Right ventricle myocardium superior (tissue), 1 donor: ENCODE results near the gene SLC25A51. TPM values are rescaled to one million over a fixed set of nuclear protein-coding genes. Genes with fewer than 3 reads are reported as not detected.
"Not testable (repeated sequence)": the region's sequence is repeated elsewhere in the genome, so short reads cannot be mapped to it uniquely, and the experiment has no call there.

Source experiments
- ATAC-seq: fragments of 200-7000 bp; cut with Tn5 transposase; one replicate; pipeline ENCODE4 v1.9.1; 2020; ENCODE audit warnings: mild to moderate bottlenecking; ENCODE audit not compliant: poor library complexity
- DNase-seq: peaks from one replicate; pipeline ENCODE4 v3.0.0-alpha.2; 2020
- intact Hi-C: fragments of 100-400 bp; cut with DNase I; formaldehyde crosslinking; loops from one replicate; pipeline ENCODE4 v1.11.2; 2022
- total RNA-seq: library from RNA; stranded (reverse); fragmentation: NEBNext Ultra II Directional; extraction: Animal tissue kit (Norgen Biotek cat#: 25700); gene quantifications from one replicate; pipeline ENCODE4 v1.2.1, GENCODE V29; 2021
- donor health status: DM: no; HTN: yes; CAD: no; lungs with severe emphysema.

The SLC25A51 gene
- total RNA-seq, 1 donor from 2014 or later: 20.0 TPM

GRCh38 chr9:37889536-37889935 lies 14.4 kb downstream of the SLC25A51 start:
- intact Hi-C loops: no loop called here
- DNase-seq: no peak
- ATAC-seq: no peak

DNA sequence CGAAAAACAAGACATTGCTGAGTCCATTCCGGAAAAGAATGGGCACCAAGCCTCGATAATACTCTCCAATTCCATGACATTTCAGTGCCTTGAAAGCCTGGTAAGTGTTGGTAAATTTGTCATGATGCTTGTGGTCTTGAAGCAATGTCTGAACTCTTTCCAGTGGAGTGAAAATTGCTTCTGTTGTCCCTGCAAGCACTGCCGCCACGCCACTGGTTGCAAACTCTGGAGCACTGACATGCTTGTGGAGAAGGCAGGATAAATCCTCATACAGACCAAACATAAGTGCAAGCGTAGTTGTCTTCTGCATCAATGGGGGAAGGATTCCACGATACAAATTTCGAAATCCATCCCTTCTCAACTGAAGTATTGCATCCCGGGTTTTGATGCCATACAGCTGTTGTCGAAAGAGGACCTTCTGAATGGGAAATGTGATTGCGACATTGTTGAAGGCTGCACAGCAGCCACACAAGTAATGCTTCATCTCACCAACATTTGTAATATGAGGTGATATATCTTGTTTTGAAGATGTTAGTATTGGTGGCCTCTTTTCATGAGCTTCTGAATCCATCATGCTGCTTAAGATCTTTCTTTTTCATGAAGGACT lies 15.8 kb downstream of the SLC25A51 start:
- intact Hi-C loops, ATAC-seq, DNase-seq: not testable (repeated sequence)

GRCh38 chr9:37880916-37881479 lies 22.9 kb downstream of the SLC25A51 start:
- ATAC-seq (no peak), DNase-seq (no peak)
- intact Hi-C loops: no loop called here

- ATAC-seq: no peak
- intact Hi-C loops: no loop called here
- DNase-seq: no peak
Measured at GRCh38 chr9:37876376-37876775, 27.6 kb downstream of the SLC25A51 start.

DNA sequence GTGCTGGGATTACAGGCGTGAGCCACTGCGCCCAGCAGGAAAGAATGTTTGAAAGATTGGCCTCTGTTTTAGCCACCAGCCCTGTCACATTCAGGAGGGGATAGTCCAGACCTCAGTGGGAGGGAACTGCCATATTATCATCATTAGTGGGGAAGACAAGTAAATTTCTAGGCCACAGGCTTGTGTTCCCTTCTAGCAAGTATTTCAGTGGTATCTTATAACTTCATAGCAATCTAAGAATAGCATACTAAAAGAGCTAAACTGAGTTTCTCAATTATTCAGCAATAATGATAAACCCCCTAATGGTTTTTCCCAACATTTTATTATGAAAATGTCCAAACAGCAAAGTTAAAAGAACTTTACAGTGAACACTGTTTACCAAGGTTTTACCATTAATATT lies 30.0 kb downstream of the SLC25A51 start:
- intact Hi-C loops: no loop called here
- ATAC-seq (no peak), DNase-seq (no peak)

DNA sequence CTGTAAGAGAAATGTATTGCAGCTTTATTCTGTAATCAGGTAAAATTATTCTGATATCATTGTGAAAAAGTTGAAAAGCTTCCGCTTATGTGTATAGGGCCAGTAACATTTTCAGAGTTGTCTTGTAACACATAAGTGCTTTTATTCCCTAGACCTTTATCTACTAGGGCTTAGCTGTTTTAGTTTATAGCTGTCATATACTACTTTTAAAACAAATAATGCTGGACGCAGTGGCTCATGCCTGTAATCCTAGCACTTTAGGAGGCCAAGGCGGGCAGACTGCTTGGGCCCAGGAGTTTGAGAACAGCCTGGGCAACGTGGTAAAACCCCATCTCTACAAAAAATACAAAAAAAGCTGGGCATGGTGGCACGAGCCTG lies 33.1 kb downstream of the SLC25A51 start:
- DNase-seq (no peak), ATAC-seq (no peak)
- intact Hi-C loops: no loop called here

GRCh38 chr9:37870081-37870798 lies 33.7 kb downstream of the SLC25A51 start:
- DNase-seq: no peak
- intact Hi-C loops: no loop called here
- no peak for ATAC-seq

GRCh38 chr9:37862530-37862929 lies 41.4 kb downstream of the SLC25A51 start:
- ATAC-seq: no peak
- DNase-seq: no peak
- intact Hi-C loops: no loop called here

DNA sequence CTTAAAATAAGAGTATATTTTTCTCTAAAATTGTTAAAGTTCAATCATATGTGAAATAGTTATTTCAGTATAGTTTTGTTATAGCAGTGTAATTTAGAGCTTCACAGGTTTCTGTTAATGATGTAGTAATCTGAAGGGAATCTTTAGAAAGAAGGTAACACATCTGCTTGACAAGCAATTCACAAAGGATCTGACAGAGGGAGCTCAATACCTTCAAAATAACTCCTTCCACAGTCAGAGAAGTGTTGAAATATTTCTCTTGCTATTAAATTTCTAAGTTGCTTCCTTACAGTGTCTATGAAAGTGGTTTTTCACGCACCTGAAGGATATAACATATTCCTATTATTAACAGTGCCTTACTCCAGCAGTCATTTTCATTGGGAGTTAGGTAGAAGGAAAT lies 44.9 kb downstream of the SLC25A51 start:
- ATAC-seq (no peak), DNase-seq (no peak)
- intact Hi-C loops: no loop called here

DNA sequence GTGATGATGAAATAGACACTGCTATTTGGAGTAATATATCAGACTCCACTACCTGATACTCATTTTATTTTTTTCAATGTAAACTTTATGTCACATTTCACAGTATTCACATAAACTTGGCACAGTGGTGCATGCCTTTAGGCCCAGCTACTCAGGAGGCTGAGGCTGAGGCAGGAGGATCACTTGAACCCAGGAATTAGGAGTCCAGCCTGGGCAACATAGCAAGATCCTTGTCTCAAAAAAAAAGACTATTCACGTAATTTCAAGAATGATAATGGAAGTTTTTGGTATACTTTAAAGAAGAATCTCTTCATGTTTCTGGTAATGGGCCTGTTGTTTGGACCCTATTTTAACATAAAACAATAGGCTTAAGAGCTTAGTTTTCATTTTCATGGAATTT lies 47.4 kb downstream of the SLC25A51 start:
- DNase-seq: no peak
- ATAC-seq: no peak
- intact Hi-C loops: no loop called here

DNA sequence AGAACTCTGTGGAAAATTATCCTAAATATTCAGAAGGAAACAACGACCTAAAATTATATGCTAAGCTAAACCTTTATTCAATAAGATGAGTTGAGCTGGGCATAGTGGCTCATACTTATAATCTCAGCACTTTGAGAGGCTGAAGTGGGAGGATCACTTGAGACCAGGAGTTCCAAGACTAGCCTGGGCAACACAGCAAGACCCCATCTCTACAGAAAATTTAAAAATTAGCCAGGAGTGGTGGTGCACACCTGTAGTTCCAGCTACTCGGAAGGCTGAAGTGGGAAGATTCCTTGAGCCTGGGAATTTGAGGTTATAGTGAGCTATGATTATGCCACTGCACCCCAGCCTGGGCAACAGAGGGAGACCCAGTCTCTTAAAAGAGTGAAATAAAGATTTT lies 51.7 kb downstream of the SLC25A51 start:
- no peak for ATAC-seq
- intact Hi-C loops: no loop called here
- no peak for DNase-seq

DNA sequence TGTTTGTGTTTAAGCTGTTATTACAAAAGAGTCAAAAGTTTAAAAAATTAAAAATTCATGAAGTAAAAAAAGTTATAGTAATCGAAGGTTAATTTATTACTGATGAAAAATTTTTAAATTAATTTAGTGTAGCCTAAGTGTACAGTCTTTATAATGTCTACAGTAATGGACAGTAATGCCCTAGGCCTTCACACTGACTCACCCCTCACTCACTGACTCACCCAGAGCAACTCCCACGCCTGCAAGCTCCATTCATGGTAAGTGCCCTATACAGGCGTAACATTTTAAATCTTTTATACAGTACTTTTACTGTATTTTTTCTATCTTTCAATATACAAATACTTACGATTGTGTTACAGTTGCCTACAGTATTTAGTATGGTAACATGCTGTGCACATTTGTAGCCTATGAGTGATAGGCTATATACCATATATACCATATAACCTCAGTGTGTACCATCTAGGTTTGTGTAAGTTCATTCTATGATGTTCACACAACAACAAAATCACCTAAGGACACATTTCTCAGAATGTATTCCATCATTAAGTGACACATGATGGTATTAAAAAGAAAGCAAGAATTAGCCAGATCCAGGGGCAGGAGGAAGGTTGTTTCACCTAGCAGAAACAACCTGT lies 63.2 kb downstream of the SLC25A51 start:
- intact Hi-C loops: no loop called here
- ATAC-seq (no peak), DNase-seq (no peak)

DNA sequence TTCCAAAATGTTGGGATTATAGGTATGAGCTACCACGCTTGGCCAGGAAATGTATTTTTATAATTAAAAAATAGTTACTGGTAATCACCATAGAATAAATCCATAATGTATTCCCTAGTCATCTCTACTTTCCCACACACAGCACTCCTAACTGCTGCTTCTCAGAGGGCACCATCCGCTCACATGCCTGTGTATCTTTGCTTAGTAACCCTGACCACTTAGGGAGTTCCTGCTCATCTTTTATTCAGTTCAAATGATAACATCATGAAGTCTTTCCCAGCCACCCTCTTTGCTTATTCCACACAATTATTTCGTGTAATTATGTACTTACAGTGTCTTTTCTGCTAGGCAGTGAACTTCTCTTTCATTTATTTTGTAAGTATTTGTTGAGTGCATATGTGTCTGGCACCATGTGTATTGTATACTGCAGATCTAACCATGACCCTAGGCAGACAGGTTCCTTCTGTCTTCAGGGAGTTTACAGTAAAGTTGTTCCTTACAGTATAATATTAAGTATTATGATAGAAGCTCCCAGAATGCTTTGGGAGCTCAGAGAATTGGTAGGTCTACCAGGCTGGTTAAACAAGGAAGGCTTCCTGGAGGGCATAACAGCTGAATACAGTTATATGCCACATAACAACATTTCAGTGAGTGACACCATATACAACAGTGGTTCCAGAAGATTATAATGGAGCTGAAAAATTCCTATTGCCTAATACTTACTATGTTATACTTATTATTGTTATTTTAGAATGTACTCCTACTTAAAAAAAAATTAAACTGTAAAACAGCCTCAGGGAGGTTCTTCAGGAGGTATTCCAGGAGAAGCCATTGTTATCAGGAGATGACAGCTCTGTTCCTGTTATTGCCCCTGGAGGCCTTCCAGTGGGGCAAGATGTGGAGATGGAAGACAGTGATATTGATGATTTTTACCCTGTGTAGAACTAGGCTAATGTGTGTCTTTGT lies 64.1 kb downstream of the SLC25A51 start:
- DNase-seq (no peak), ATAC-seq (no peak)
- intact Hi-C loops: no loop called here

Other genes with a start within 250 kb of the SLC25A51 start
- gene TRMT10B, start 150.3 kb downstream of the SLC25A51 start, total RNA-seq: 3.7 TPM
- 18.6 TPM for gene EXOSC3, start 119.1 kb downstream of the SLC25A51 start, total RNA-seq
- gene DCAF10, start 103.3 kb downstream of the SLC25A51 start, total RNA-seq: 14.8 TPM
- gene SHB, start 165.1 kb upstream of the SLC25A51 start, total RNA-seq: 15.0 TPM